ENCODE measurements around the gene USP17L27. TPM values are rescaled to one million over a fixed set of nuclear protein-coding genes. Genes with fewer than 3 reads are reported as not detected.
"Not testable (repeated sequence)": the region's sequence is repeated elsewhere in the genome, so short reads cannot be mapped to it uniquely, and the experiment has no call there.

The USP17L27 gene
- total and polyA plus RNA-seq, 2 of the 8 experiments (the other 6 are each of a cell fraction or from before 2014, with no cell fraction given), result not detected

DNA sequence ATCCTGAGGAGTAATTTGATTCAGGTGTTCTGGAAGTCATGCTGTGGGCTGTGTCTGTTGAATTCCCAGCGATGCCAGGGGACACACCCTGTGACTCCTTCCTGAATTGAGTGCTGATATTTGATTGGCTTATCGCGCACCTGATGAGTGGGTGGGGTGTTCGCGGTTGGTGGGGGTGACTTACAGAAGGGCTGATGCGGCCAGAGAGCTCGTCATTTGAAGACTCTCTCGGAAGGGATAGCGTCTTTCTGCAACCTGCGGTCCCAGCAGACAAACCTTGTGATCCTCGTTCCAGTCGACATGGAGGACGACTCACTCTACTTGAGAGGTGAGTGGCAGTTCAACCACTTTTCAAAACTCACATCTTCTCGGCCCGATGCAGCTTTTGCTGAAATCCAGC is 19.1 kb upstream of the USP17L27 start, which contains the start of gene USP17L24:
Gene USP17L24 (plus strand): TSS at position 301 of the 400 bp plus-strand sequence. CDS start 0 bp downstream, at position 301.
- H3K4me2 ChIP-seq (ENCODE audit: insufficient read depth in 1 of 2, low read depth in 2 of 2, low read length in 2 of 2); H2BK15ac ChIP-seq (ENCODE audit: low read length); FAIRE-seq; H3K9ac ChIP-seq (replicated peaks in 1 of 4; ENCODE audit: extremely low read depth in 1 of 4, low read depth in 3 of 4, low read length in 3 of 4); H3K79me2 ChIP-seq (ENCODE audit: control insufficient read depth in 1 of 2, insufficient read depth in 2 of 2, low read length in 2 of 2); H3K27me3 ChIP-seq (replicated peaks in 1 of 4; ENCODE audit: control insufficient read depth in 3 of 4, extremely low read depth in 1 of 4, insufficient read depth in 3 of 4, low read length in 3 of 4); H3K14ac ChIP-seq (ENCODE audit: insufficient read length); H3K27ac ChIP-seq (ENCODE audit: low read depth, low read length); H4K5ac ChIP-seq (ENCODE audit: insufficient read length, low read depth, low read length); H2BK12ac ChIP-seq (ENCODE audit: low read depth, low read length); H3K4me1 ChIP-seq (replicated peaks in 1 of 4; ENCODE audit: control insufficient read depth in 3 of 4, insufficient read depth in 4 of 4, low read length in 3 of 4); H3K36me3 ChIP-seq (ENCODE audit: control insufficient read depth in 2 of 4, insufficient read depth in 4 of 4, low read length in 3 of 4); H3K18ac ChIP-seq (ENCODE audit: extremely low read depth, low read length); H4K20me1 ChIP-seq (replicated peaks in 1 of 2; ENCODE audit: control insufficient read depth in 1 of 2, insufficient read depth in 2 of 2, low read length in 2 of 2); H4K91ac ChIP-seq (replicated peaks; ENCODE audit: insufficient read length, low read length); H3K23me2 ChIP-seq (ENCODE audit: low read depth, low read length); POLR2A ChIA-PET (ENCODE audit: partially characterized antibody); H3K9me3 ChIP-seq (ENCODE audit: insufficient read depth in 2 of 2, low read depth in 1 of 2, low read length in 1 of 2); H2BK5ac ChIP-seq (ENCODE audit: low read depth, low read length); H3K4ac ChIP-seq (replicated peaks; ENCODE audit: insufficient read length, low read depth, low read length); H3K4me3 ChIP-seq (ENCODE audit: extremely low read depth in 1 of 4, insufficient read depth in 2 of 4, low read depth in 3 of 4, low read length in 4 of 4); H3K56ac ChIP-seq (replicated peaks; ENCODE audit: insufficient read length, low read depth, low read length); H2BK120ac ChIP-seq (replicated peaks; ENCODE audit: low read depth, low read length); DNase-seq (ENCODE audit: low read depth in 1 of 2, low spot score in 2 of 2); H4K8ac ChIP-seq (ENCODE audit: extremely low read depth, insufficient read depth, low read length); CTCF ChIA-PET (ENCODE audit: partially characterized antibody); H3K23ac ChIP-seq (ENCODE audit: insufficient read length); H2AFZ ChIP-seq (ENCODE audit: low read length); H3K79me1 ChIP-seq (ENCODE audit: low read depth, low read length); H2AK5ac ChIP-seq (ENCODE audit: low read depth, low read length); H2BK20ac ChIP-seq (ENCODE audit: low read length): not testable (repeated sequence)
- WGBS, 2 experiments (ENCODE audit: extremely low coverage in 1 of 2, insufficient coverage in 1 of 2, insufficient read length in 1 of 2, insufficient replicate concordance in 2 of 2, low coverage in 1 of 2, low lambda C conversion rate in 2 of 2, missing lambda C conversion rate in 1 of 2), result no CpG with 5 or more reads among the region's 15 CpGs

DNA sequence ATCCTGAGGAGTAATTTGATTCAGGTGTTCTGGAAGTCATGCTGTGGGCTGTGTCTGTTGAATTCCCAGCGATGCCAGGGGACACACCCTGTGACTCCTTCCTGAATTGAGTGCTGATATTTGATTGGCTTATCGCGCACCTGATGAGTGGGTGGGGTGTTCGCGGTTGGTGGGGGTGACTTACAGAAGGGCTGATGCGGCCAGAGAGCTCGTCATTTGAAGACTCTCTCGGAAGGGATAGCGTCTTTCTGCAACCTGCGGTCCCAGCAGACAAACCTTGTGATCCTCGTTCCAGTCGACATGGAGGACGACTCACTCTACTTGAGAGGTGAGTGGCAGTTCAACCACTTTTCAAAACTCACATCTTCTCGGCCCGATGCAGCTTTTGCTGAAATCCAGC is 14.3 kb upstream of the USP17L27 start, which contains the start of gene USP17L25:
Gene USP17L25 (plus strand): TSS at position 301 of the 400 bp plus-strand sequence. CDS start 0 bp downstream, at position 301.
- POLR2A ChIA-PET (ENCODE audit: partially characterized antibody); H3K18ac ChIP-seq (ENCODE audit: extremely low read depth, low read length); FAIRE-seq; H3K23me2 ChIP-seq (ENCODE audit: low read depth, low read length); H3K4me1 ChIP-seq (replicated peaks in 1 of 4; ENCODE audit: control insufficient read depth in 3 of 4, insufficient read depth in 4 of 4, low read length in 3 of 4); H4K20me1 ChIP-seq (replicated peaks in 1 of 2; ENCODE audit: control insufficient read depth in 1 of 2, insufficient read depth in 2 of 2, low read length in 2 of 2); H3K14ac ChIP-seq (ENCODE audit: insufficient read length); H3K9ac ChIP-seq (replicated peaks in 1 of 4; ENCODE audit: extremely low read depth in 1 of 4, low read depth in 3 of 4, low read length in 3 of 4); CTCF ChIA-PET (ENCODE audit: partially characterized antibody); H3K4me2 ChIP-seq (ENCODE audit: insufficient read depth in 1 of 2, low read depth in 2 of 2, low read length in 2 of 2); H2BK5ac ChIP-seq (ENCODE audit: low read depth, low read length); H2AK5ac ChIP-seq (ENCODE audit: low read depth, low read length); H3K4me3 ChIP-seq (ENCODE audit: extremely low read depth in 1 of 4, insufficient read depth in 2 of 4, low read depth in 3 of 4, low read length in 4 of 4); DNase-seq (ENCODE audit: low read depth in 1 of 2, low spot score in 2 of 2); H2AFZ ChIP-seq (ENCODE audit: low read length); H3K56ac ChIP-seq (replicated peaks; ENCODE audit: insufficient read length, low read depth, low read length); H3K27ac ChIP-seq (ENCODE audit: low read depth, low read length); H3K79me1 ChIP-seq (ENCODE audit: low read depth, low read length); H3K79me2 ChIP-seq (ENCODE audit: control insufficient read depth in 1 of 2, insufficient read depth in 2 of 2, low read length in 2 of 2); H3K9me3 ChIP-seq (ENCODE audit: insufficient read depth in 2 of 2, low read depth in 1 of 2, low read length in 1 of 2); H3K23ac ChIP-seq (ENCODE audit: insufficient read length); H3K27me3 ChIP-seq (replicated peaks in 1 of 4; ENCODE audit: control insufficient read depth in 3 of 4, extremely low read depth in 1 of 4, insufficient read depth in 3 of 4, low read length in 3 of 4); H2BK20ac ChIP-seq (ENCODE audit: low read length); H3K4ac ChIP-seq (replicated peaks; ENCODE audit: insufficient read length, low read depth, low read length); H4K5ac ChIP-seq (ENCODE audit: insufficient read length, low read depth, low read length); H2BK12ac ChIP-seq (ENCODE audit: low read depth, low read length); H2BK120ac ChIP-seq (replicated peaks; ENCODE audit: low read depth, low read length); H3K36me3 ChIP-seq (ENCODE audit: control insufficient read depth in 2 of 4, insufficient read depth in 4 of 4, low read length in 3 of 4); H2BK15ac ChIP-seq (ENCODE audit: low read length); H4K8ac ChIP-seq (ENCODE audit: extremely low read depth, insufficient read depth, low read length); H4K91ac ChIP-seq (replicated peaks; ENCODE audit: insufficient read length, low read length): not testable (repeated sequence)
- WGBS, 2 experiments (ENCODE audit: extremely low coverage in 1 of 2, insufficient coverage in 1 of 2, insufficient read length in 1 of 2, insufficient replicate concordance in 2 of 2, low coverage in 1 of 2, low lambda C conversion rate in 2 of 2, missing lambda C conversion rate in 1 of 2), result no CpG with 5 or more reads among the region's 15 CpGs

All from H1 (cell line).